NCI-H1048 (cell line): ENCODE results near the gene KRTAP9-7.

Source experiments
- DNase-seq: peaks from one replicate; lab custom pipeline; 2025; lab: John Stamatoyannopoulos, UW

Gene KRTAP9-7

GRCh38 chr17:41271858-41272257 is 3.6 kb upstream of the KRTAP9-7 start:
- no peak for DNase-seq

GRCh38 chr17:41278176-41278955 is 2.9 kb downstream of the KRTAP9-7 start:
- no peak for DNase-seq

GRCh38 chr17:41284043-41284442 is 8.5 kb downstream of the KRTAP9-7 start:
- no peak for DNase-seq

- no peak for DNase-seq
These were observed 9.0 kb downstream of the KRTAP9-7 start for GRCh38 chr17:41284546-41284945.

DNA sequence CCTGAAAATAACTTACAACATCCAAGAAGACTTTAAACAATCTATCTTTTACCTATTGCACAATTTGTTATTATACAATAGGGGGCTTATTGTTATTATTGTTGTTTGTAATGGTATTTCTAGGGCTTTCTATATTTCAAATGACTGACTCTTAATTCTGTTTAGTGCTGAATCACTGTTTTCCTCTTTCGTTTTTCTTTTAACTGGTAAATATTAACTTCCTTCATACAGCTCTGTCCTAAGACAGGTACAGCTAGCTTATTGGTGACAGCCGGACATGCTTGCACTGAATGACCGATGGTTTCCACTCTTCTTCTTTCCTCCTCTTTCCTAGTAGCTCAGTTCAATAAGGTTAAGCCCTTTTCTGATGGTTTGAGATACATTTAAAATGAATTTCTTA is 11.6 kb downstream of the KRTAP9-7 start:
- no peak for DNase-seq

DNA sequence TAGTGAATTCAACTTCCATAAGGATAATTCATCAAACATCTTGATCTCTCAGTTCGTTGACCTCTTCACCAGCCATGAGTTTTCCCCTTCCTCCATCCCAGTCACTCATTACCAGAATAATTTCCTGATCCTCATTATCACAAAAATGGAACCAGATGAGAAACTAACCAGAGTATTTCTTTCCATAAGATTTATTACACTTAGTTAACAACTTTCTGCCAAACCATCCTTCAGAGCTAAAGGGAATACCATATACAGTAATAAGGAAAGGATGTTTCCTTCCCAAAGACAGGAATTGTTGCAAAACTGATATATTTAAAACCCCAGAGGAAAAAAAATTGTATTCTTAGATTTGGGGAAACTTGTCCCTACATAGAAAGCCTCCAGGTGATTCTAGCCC is 18.5 kb downstream of the KRTAP9-7 start:
- DNase-seq = no peak

GRCh38 chr17:41296846-41297245 is 21.3 kb downstream of the KRTAP9-7 start:
- DNase-seq = no peak

DNA sequence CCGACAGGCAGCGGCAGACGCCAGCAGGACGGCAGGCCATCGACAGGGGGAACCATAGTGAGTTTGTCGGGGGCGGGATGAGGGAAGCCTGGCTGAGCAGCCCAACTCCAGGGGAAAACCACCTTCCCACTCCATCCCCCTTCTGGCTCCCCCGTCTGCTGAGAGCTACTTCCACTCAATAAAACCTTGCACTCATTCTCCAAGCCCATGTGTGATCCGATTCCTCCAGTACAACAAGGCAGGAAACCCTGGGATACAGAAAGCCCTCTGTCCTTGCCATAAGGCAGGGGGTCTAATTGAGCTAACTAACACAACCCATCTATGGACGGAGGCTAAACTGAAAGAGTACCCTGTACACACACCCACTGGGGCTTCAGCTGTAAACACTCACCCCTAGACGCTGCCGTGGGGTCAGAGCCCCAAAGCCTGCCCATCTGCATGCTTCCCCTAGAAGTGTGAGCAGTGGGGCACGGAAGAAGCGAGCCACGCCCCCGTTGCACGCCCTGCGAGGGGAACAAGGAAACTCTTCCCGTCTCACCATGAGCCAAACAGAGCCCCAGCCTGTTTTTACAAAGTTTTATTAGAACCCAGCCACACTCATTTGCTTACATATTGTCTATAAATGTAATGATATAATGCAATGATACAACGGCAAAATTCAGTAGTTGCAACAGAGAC is 23.1 kb downstream of the KRTAP9-7 start:
- no peak for DNase-seq

DNA sequence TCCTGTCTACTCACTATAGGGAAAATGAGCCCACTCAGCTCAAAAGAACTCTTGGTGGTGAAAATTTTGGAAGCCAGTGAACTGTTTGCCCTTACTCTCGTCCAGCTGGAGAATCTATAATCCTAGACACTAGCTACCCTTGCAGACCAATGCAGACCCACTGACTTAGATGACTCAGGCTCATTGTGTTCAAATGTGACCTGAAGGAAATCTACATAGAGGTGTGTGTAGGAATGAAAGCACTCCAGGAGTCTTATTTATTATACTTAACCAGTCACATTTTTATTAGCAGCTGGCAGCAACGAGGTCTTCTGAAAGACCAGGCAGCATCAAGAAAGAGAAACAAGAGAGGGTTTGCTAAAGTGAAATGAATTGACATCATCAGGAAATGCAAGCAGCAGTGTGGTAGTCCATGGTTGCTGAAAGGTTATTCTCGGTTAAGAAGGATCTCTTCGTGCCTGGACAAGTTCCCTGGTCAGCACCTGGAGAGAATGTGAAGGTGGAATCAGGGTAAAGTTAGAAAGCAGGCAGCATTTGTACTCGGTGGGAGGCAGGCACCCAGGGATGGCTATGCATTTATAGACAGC is 25.8 kb downstream of the KRTAP9-7 start:
- no peak for DNase-seq

DNA sequence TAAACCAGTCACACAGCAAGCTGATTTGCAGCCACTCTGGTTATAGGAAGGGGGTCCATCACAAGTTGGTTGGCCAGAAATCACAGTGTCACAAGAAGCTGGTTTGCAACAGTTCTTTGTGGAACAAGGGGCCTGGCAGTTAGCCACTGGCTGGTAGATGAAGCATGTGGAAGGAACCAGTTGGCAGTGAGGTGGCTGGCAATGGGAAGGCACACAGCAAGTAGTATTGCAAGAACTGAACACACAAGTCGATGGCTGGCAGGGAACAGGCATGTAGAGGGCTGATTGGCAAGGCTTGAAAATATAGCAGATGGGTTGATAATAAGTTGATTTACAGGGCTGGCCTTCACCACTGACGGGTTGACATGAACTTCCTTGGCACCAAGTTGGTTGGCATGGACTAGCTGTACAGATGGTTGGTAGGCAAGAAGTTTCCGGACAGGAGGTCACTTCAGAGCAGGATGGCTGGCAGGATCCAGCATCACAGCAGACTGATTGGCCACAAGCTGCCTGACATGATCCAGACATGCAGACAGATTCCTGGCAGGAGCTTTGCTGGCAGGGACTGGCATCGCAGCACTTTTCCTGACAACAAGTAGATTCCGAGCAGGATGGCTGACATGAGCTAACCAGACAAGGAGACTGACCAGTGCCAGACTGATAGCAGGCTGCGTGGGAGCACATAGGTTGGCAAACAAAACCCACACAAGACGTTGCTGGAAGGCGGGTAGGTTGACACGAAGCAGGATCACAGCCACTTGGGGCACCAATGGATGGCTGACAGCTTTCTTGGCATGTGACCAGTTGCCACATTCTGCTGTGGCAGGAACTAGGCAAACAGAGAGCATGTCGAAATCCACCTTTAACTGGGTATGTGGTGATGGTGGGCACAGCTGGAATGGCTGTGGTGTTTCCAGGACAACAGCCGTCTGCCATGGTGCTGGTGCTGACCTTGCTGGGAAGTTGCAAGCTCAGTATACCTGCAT is 26.7 kb downstream of the KRTAP9-7 start, which contains the start of gene KRTAP29-1:
Gene KRTAP29-1, minus strand, starts transcription at position 936 of the 986 bp plus-strand sequence. Its CDS starts 0 bp downstream, at position 936.
- no peak for DNase-seq

- DNase-seq = no peak
These were observed 27.5 kb downstream of the KRTAP9-7 start for GRCh38 chr17:41302981-41303380.

DNA sequence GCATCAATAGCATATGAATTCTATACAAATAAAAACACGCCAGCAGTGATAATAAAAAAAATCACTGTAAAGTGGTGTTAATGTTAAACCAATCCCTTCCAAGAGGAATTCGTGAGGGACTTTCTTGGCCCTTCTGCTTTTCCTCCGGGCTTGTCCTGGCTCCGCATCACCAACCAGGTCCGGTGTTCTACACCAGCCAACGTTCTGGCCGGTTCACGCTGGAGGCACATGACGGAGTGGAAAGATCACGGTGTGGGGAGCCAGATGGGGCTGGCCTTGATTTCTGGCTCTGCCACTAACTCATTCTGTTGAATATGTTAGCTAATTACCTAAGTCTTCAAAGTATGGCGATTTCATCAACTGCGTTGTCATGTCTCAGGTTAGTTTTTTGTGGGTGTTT is 28.6 kb downstream of the KRTAP9-7 start:
- no peak for DNase-seq

DNA sequence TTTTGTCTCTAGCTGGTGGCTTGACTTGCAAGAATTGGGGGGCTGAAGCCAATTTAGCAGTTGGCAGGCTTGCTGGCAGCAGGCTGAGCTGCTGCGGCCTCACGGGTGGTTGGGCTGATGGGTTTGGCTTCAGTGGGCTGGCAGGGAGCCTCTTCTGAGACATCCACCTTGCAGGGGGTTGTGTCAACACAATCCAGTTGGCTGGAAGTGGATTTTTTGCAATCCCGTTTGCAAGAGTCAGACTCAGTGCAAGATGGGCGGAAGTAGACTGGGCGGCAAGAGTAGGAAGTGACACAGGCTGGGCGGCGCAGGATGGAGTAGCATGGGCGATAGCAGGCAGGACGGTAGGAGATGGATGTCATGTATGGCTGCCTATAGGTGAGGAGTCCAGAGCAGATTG is 32.1 kb downstream of the KRTAP9-7 start:
- DNase-seq = no peak

- DNase-seq = no peak
These were observed 32.9 kb downstream of the KRTAP9-7 start for GRCh38 chr17:41308251-41308917.

DNA sequence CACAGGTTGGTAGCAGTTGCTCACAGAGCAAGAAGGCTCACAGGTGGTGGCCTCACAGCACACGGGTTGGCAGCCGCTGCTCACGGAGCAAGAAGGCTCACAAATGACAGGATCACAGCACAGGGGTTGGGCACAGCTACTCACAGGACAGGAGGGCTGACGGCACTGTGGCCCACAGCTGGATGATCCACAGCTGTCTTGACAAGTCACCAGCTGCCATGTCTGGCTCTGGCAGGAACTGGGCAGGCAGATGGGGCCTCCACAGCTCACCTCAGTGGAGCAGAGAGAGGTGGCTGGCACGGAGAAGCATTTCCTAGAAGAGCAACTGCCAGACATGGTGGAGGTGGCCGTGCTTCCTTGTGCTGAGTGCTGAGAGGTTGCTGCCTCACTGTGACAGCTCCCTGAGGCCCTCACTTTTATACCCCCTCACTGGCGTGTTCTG is 33.4 kb downstream of the KRTAP9-7 start, which contains the start of gene KRTAP16-1:
Gene KRTAP16-1, minus strand, starts transcription at position 392 of the 442 bp plus-strand sequence. Its CDS starts 56 bp downstream, at position 336.
- DNase-seq = no peak

DNA sequence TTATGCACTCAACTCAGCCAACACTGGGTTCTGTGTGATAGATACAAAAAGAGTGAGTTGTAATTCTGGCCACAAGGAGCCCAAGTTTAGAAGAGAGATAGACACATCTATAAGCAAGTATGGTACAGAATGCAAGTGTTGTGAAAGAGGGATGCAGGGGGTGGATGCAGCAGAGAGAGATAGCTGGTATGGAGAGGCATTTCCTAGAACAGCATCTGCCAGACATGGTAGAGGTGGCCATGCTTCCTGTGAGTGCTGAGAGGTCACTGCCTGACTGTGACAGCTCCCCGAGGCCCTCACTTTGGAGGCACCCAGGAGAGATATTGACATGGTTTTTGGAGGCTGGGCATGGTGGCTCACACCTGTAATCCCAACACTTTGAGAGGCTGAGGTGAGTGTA is 35.6 kb downstream of the KRTAP9-7 start:
- no peak for DNase-seq

GRCh38 chr17:41315204-41315794 is 39.8 kb downstream of the KRTAP9-7 start, which contains the start of gene KRTAP17-1:
TSS of gene KRTAP17-1 (minus strand) at chr17:41315710. CDS start at chr17:41315650, 60 bp downstream.
- DNase-seq = no peak

GRCh38 chr17:41315814-41316445 is 40.4 kb downstream of the KRTAP9-7 start:
- no peak for DNase-seq

DNA sequence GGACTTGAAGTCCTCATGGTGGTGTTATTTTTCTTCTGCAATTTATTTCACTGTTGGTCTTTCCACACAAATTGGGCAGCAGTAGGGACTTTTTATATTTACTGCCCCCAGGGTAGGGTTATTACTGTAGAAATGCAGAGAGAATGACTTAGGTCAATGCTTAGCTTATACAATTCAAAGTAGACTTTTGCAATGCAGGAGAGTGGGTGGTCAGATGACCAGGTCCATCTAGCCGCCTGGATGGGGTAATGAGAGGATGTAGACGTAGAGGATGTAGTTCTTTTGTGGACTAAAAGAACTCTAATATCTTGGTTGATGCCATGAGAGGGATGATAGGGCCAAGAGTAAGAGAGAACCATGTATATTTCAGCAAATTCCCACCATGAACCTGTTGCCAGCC is 42.7 kb downstream of the KRTAP9-7 start:
- no peak for DNase-seq
